Measurements from ENCODE around the gene SLC25A21.

DNA sequence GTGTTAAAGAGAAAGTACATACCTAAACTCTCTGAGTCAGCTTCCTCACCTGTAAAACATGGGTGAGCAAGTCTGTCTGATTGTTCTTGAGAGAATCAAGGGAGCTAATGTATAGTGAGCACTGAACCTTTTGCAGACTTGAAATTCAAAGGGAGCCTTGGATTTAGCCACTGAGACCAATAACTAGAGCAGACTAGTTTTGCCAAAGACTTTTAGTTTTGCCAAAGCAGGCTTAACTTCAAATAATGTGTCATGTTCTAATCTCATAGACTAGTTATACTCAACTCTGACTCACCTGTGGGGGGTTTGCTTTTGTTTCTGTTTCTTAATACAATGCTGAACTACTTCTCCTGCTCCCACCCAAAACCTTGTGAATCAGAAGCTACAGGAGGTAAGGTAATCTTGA lies 123.7 kb downstream of the SLC25A21 start:
- TF ChIP-seq, protein P1, sequence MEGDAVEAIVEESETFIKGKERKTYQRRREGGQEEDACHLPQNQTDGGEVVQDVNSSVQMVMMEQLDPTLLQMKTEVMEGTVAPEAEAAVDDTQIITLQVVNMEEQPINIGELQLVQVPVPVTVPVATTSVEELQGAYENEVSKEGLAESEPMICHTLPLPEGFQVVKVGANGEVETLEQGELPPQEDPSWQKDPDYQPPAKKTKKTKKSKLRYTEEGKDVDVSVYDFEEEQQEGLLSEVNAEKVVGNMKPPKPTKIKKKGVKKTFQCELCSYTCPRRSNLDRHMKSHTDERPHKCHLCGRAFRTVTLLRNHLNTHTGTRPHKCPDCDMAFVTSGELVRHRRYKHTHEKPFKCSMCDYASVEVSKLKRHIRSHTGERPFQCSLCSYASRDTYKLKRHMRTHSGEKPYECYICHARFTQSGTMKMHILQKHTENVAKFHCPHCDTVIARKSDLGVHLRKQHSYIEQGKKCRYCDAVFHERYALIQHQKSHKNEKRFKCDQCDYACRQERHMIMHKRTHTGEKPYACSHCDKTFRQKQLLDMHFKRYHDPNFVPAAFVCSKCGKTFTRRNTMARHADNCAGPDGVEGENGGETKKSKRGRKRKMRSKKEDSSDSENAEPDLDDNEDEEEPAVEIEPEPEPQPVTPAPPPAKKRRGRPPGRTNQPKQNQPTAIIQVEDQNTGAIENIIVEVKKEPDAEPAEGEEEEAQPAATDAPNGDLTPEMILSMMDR (tag by site-specific recombination; IDR thresholded peaks at IDR 0.05) = no peak
- TF ChIP-seq GLI4 (tag by site-specific recombination; IDR thresholded peaks at IDR 0.05) = no peak
- TF ChIP-seq ZNF561 (tag by site-specific recombination; IDR thresholded peaks at IDR 0.05; ENCODE audit: borderline replicate concordance) = no peak
- no peak for TF ChIP-seq ZNF175 (tag by site-specific recombination; IDR thresholded peaks at IDR 0.05)
